Gastrocnemius medialis (tissue), 4 donors: ENCODE data around the gene SULT2B1.

Experiments used
- CTCF ChIP-seq, 5 experiments: fragments of 450-650 bp in 3 of 5; fragments of 200-600 bp in 2 of 5; sonication (generic) in 2 of 5; IDR thresholded peaks in 4 of 5; conservative IDR thresholded peaks in 1 of 5; 1 replicate in 4 of 5; 2 replicates in 1 of 5; pipeline ENCODE4 v1.5.1; 2016 to 2019; ENCODE audit warnings: antibody characterized with exemption in 5 of 5, mild to moderate bottlenecking in 3 of 5, moderate library complexity in 3 of 5
- POLR2A ChIP-seq, 2 donors: fragments of 450-650 bp; IDR thresholded peaks; one replicate each; pipeline ENCODE4 v1.6.1; 2017; ENCODE audit warnings: antibody characterized with exemption in 2 of 2, mild to moderate bottlenecking in 2 of 2, moderate library complexity in 2 of 2

GRCh38 chr19:48556825-48557224 lies 4.9 kb downstream of the SULT2B1 start:
- TF ChIP-seq POLR2A (IDR thresholded peaks at IDR 0.05) (no peak), CTCF (IDR thresholded peaks at IDR 0.05 in 4 of 5, conservative IDR thresholded peaks at IDR 0.05 in 1 of 5) (no peak)
